HG03025 (cell line): ENCODE data around the gene SH3RF3.

Source experiments
- ATAC-seq: cut with Tn5 transposase; IDR thresholded peaks from one replicate; pipeline ENCODE4 v1.9.1; 2021; ENCODE audit warnings: mild to moderate bottlenecking, moderate library complexity; ENCODE audit not compliant: unreplicated experiment, low FRiP score

Gene SH3RF3

GRCh38 chr2:109320195-109320922, 191.4 kb downstream of the SH3RF3 start:
- no peak for ATAC-seq

- ATAC-seq, result no peak
Observed at GRCh38 chr2:109321570-109321969, 192.6 kb downstream of the SH3RF3 start.

- no peak for ATAC-seq
Observed at GRCh38 chr2:109322111-109322510, 193.1 kb downstream of the SH3RF3 start.

GRCh38 chr2:109322641-109323040, 193.6 kb downstream of the SH3RF3 start:
- ATAC-seq, result no peak

GRCh38 chr2:109324861-109325260, 195.9 kb downstream of the SH3RF3 start:
- no peak for ATAC-seq

- ATAC-seq, result no peak
Observed at GRCh38 chr2:109325570-109325969, 196.6 kb downstream of the SH3RF3 start.

- ATAC-seq, result no peak
Observed at GRCh38 chr2:109326306-109326705, 197.3 kb downstream of the SH3RF3 start.

GRCh38 chr2:109330056-109330455, 201.1 kb downstream of the SH3RF3 start:
- ATAC-seq, result no peak

GRCh38 chr2:109331081-109331480, 202.1 kb downstream of the SH3RF3 start:
- no peak for ATAC-seq

GRCh38 chr2:109331896-109332848, 203.2 kb downstream of the SH3RF3 start:
- ATAC-seq, result no peak

- ATAC-seq, result no peak
Observed at GRCh38 chr2:109332880-109333279, 203.9 kb downstream of the SH3RF3 start.

GRCh38 chr2:109333414-109334210, 204.6 kb downstream of the SH3RF3 start:
- no peak for ATAC-seq

GRCh38 chr2:109335631-109336176, 206.7 kb downstream of the SH3RF3 start:
- no peak for ATAC-seq

GRCh38 chr2:109336296-109336695, 207.3 kb downstream of the SH3RF3 start:
- no peak for ATAC-seq

- ATAC-seq, result no peak
Observed at GRCh38 chr2:109337221-109337620, 208.2 kb downstream of the SH3RF3 start.

- no peak for ATAC-seq
Observed at GRCh38 chr2:109339519-109339966, 210.5 kb downstream of the SH3RF3 start.

GRCh38 chr2:109340381-109340780, 211.4 kb downstream of the SH3RF3 start:
- no peak for ATAC-seq

- ATAC-seq, result no peak
Observed at GRCh38 chr2:109341355-109342255, 212.6 kb downstream of the SH3RF3 start.

- no peak for ATAC-seq
Observed at GRCh38 chr2:109342256-109342850, 213.3 kb downstream of the SH3RF3 start.
